KOPT-K1 (cell line): ENCODE data around the gene AHNAK.
A peak's percentile ranks its signal among the peaks of the same experiment; 100 is the strongest.
"Not testable (repeated sequence)": the region's sequence is repeated elsewhere in the genome, so short reads cannot be mapped to it uniquely, and the experiment has no call there.

ENCODE experiments used
- H3K27ac ChIP-seq: fragments of 200-600 bp; sonication (generic); 2 replicates; pipeline ENCODE4 v1.5.1; 2016; ENCODE audit warnings: antibody characterized with exemption, mild to moderate bottlenecking, low read depth, low read length; ENCODE audit not compliant: poor library complexity, severe bottlenecking
- H3K36me3 ChIP-seq: fragments of 200-600 bp; sonication (generic); 2 replicates; pipeline ENCODE4 v1.5.1; 2017; ENCODE audit warnings: antibody characterized with exemption, mild to moderate bottlenecking, low read length, moderate library complexity; ENCODE audit not compliant: insufficient read depth
- H3K9me3 ChIP-seq: fragments of 200-600 bp; sonication (generic); 2 replicates; pipeline ENCODE4 v1.5.1; 2017; ENCODE audit warnings: antibody characterized with exemption, low read length, mild to moderate bottlenecking; ENCODE audit not compliant: insufficient read depth, poor library complexity, severe bottlenecking

AHNAK gene

GRCh38 chr11:62559204-62559603 lies 12.6 kb upstream of the AHNAK start:
- Histone ChIP-seq H3K9me3 (no peaks in the 10 kb centered on the region), H3K27ac (peak overlapping the region; percentile 22), H3K36me3 (peaks cover 74% of the 10 kb centered on the region)

DNA sequence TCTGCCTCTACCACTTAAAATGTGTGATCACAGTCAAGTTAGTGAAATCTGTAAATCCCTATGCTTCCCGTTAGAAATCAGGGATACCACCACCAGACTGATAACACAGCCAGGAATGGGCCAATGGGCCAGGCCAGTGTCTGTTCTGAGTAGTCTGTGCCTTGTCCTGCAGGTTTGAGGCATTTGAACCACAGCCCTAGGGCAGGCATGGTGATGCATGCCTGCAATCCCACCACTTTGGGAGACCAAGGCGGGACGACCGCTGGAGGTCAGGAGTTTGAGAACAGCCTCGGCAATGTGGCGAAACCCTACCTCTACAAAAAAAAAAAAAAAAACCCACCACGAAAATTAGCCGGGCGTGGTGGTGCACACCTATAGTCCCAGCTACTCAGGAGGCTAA lies 12.1 kb upstream of the AHNAK start:
- Histone ChIP-seq H3K27ac (peak overlapping the region; percentile 22), H3K9me3 (no peaks in the 10 kb centered on the region), H3K36me3 (peaks cover 69% of the 10 kb centered on the region)

- Histone ChIP-seq H3K36me3 (peaks cover 53% of the 10 kb centered on the region), H3K27ac (peak overlapping the region; percentile 84)
These were observed 10.4 kb upstream of the AHNAK start for GRCh38 chr11:62556875-62557631.

GRCh38 chr11:62556108-62556874 lies 9.7 kb upstream of the AHNAK start:
- Histone ChIP-seq H3K27ac (peak overlapping the region; percentile 84), H3K9me3 (no peaks in the 10 kb centered on the region), H3K36me3 (peaks cover 45% of the 10 kb centered on the region)

More at GRCh38 chr11:62556875-62557631, 10.4 kb upstream of the AHNAK start:
- H3K9me3 ChIP-seq = no peaks in the 10 kb centered on the region

DNA sequence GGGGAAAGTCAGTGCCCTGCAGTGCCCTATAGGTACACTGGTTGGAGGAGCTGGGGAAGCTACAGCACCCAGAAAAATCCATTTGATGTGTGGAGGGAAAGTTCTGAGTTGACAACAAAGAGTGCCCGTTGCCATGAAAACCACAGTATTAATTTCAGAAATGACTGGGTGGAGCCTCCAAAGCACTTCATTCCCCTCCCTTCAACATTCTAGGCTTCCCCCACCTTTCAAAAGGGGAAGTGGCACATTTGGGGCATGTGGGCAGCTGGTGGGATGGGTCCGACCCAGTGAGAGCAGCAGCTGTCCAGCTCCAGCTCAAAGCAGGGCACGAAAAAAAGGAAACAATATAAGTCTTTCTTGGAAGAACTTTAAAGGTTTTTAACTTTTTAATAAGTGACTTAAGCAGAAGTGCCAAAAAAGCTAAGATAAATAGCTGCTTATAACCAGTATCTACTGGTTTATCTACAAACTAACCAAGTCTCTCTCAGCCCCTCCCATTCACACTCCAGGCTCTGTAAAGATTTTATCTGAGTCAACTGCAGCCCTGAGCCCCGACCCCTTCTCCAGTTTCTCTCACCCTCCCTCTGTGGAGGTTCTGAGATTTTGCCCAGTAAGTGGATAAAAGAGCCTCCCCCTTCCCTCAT lies 9.0 kb upstream of the AHNAK start:
- no peaks in the 10 kb centered on the region for H3K9me3 ChIP-seq
- H3K36me3 ChIP-seq = peaks cover 38% of the 10 kb centered on the region
- peak overlapping the region; percentile 84 for H3K27ac ChIP-seq

- peak overlapping the region; percentile 84 for H3K27ac ChIP-seq
- H3K36me3 ChIP-seq = peaks cover 28% of the 10 kb centered on the region
- no peaks in the 10 kb centered on the region for H3K9me3 ChIP-seq
These were observed 8.0 kb upstream of the AHNAK start for GRCh38 chr11:62554387-62555167.

DNA sequence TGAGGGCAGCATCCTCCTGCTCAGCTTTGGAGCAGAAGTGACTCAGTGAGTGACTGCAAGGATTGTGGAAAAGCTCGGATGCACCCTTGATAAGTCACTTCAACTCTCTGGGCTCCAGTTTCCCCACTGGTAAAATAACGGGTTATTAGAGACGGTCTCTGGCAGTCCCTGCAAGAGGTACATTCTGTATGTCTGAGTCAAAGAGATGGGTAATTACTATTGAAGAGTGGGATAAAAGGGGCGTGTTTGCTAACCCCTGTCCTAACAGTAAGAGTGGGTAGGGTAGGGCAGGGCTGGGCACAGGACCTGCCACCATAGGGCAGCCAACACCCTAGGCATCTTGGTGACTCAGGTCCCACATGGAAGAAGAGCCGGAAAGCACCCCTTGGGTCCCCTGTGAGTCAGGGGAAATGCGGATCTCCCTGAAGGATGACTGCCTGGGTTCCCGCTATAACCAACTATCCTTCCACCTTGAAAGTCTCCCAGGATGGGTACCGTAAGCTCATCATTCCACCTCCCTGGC lies 7.3 kb upstream of the AHNAK start:
- peaks cover 22% of the 10 kb centered on the region for H3K36me3 ChIP-seq
- H3K27ac ChIP-seq = peak overlapping the region; percentile 84
- H3K9me3 ChIP-seq = no peaks in the 10 kb centered on the region

DNA sequence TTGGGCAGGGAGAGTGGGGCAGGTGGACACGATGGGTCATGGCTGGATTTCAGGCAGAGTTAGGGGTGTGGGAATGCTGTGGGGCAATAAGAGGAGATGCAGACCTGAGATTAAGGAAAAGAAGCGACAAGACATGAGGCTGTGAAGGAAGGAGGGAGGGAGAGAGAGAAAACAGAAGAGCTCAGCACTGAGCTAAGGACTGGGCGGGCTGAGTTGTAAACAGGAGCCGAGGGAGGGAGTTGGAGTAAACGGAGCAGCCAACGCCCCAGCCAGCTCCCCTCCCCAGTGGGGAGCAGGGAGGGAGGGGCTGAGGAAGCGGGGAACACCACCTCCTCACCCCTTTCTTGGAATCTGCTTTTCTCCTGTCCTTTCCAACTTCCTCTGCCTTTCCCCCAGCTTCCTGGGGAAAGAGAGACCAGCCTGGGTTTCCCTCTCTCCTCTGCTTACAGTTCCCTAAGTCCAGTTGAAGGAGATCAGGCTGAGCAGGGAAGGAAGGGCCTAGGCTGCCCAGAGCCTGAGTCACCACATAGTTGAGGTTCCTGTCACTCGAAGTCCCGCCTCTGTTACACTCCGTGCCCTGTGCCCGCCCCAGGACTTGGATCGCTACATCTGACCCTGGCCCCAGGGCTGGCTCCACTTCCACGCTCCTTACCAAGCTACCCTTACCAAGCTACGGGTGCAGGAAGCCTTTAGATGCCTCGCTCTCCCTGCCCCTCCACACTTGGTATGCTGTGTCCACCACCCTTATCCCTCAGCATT lies 6.7 kb upstream of the AHNAK start:
- Histone ChIP-seq H3K36me3 (peaks cover 15% of the 10 kb centered on the region), H3K9me3 (no peaks in the 10 kb centered on the region), H3K27ac (peak overlapping the region; percentile 84)

GRCh38 chr11:62552485-62553079 lies 6.0 kb upstream of the AHNAK start:
- Histone ChIP-seq H3K9me3 (no peaks in the 10 kb centered on the region), H3K27ac (peak overlapping the region; percentile 84), H3K36me3 (peaks cover 9% of the 10 kb centered on the region)

DNA sequence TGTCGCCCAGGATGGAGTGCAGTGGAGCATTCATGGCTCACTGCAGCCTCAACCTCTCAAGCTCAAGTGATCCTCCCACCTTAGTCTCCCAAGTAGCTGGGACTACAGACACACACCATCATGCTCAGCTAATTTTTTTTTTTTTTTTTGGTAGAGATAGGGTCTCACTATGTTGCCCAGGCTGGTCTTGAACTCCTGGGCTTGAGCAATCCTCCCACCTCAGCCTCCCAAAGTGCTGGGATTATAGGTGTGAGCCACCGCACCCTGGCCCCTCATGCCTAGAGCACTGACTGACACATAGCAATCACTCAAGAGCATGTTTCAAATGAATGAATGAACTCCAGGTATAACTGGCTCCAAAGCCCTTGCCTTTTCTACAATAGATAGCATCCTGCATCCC lies 3.9 kb upstream of the AHNAK start:
- H3K36me3 ChIP-seq, H3K9me3 ChIP-seq: not testable (repeated sequence)

GRCh38 chr11:62548545-62549335 lies 2.1 kb upstream of the AHNAK start:
- Histone ChIP-seq H3K36me3 (no peaks in the 10 kb centered on the region), H3K27ac (no peak overlapping the region), H3K9me3 (no peaks in the 10 kb centered on the region)

More for the DNA sequence above, 3.9 kb upstream of the AHNAK start:
- not testable (repeated sequence) for H3K27ac ChIP-seq

GRCh38 chr11:62547691-62548281 lies 1.2 kb upstream of the AHNAK start:
- Histone ChIP-seq H3K36me3 (no peaks in the 10 kb centered on the region), H3K9me3 (no peaks in the 10 kb centered on the region), H3K27ac (no peak overlapping the region)
